CD4-positive, alpha-beta T cell treated with Interleukin-21 for 1 hour (primary cell): Measurements from ENCODE around the gene POP5.

ENCODE experiments used
- DNase-seq: peaks from one replicate; pipeline ENCODE4 v3.0.0-alpha.2; 2020

Gene POP5

DNA sequence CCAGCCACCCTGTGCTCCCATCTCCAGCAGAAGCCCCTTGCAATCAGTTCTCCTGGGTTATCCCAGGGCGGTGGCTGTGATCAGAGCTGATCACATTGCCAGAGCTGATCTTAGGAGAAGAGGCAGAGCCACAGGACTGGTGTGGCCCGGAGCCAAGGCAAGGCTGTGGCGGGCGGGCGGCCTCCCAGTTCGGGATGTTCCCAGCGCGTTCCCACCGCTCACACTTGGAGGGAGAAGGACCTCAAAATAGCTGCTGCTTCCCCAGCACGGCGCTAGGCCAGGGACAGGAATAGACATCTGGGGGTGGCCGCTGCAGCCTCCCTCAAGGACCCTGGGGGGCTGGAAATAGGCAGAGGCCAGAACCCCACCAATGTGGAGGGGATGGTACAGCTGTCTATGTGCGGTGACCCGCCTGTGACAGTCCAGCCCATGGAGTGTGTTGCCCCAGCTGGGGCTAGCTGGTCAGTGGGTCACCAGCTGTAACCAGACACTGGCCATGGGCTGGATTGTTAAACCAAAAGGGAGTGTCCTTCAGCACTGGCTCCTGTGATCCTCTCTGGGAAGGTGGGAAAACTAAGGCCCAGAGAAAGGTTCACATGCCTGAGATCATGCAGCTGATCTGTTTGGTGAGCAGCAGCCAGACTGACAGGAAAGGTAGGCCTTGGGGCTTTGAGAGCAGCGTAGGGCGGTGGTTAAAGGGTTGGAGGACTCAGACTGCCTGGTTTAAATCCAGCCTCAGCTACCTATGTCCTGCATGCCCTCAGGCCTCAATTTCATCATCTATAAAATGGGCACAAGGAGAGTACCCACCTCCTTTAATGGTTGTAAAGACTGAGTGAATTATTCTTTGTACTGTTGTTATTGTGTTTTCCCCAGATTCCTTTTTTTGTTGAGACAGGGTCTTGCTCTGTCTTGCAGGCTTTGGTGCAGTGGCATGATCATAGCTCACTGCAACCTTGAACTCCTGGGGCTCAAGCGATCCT is 8.0 kb upstream of the POP5 start:
- DNase-seq = no peak

DNA sequence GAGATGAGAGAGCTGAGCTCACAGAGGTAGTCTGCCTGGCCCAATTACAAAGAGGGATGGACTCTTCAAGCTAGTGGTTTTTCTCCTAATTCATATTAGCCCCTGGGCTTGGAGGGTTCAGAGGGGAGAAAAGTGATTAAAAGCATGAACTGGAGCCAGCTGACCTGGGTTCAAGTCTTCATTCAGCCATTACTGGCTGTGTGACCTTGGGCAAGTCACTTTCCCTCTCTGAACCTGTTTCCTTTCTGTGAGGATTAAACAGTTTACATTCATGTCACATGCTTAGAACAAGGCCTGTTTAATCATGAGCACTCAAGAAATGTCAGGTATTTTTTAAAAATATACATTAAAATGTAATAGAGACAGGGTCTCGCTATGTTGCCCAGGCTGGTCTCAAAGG is 7.2 kb upstream of the POP5 start:
- DNase-seq = no peak

DNA sequence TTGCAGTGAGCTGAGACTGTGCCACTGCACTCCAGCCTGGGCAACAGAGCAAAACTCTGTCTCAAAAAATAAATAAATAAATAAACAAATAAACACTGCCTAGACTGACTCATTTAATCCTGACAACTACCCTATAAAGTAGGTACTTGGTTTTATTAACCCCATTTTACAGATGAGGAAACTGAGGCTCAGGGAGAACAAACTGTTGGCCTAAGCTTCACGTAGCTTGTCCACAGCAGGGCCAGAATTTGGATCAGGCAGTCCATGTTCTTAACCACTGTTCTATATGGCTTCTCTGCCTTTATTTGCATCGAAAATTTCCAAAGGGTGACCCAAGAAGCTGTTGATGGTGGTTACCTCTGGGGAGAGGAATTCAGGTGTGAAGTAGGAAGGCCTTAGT is 5.7 kb upstream of the POP5 start:
- no peak for DNase-seq

DNA sequence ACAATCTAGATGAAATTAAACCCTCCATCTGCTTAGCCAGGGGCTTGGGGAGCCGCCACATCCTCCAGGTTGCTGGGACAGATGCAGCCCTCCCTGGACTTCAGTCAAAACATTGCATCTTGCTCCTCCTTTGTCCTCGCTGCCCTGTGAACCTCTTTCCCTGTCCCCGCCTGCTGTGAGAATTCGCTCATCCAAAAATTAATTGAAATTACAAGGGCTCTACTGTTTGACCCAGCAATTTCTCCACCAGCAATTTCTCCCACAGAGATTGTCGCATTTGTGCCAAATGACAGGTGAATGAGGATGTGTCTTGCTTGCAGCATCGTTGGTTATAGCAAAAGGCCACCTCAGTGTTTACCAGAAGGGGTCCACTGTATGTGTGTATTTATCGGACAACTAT is 5.0 kb upstream of the POP5 start:
- no peak for DNase-seq

DNA sequence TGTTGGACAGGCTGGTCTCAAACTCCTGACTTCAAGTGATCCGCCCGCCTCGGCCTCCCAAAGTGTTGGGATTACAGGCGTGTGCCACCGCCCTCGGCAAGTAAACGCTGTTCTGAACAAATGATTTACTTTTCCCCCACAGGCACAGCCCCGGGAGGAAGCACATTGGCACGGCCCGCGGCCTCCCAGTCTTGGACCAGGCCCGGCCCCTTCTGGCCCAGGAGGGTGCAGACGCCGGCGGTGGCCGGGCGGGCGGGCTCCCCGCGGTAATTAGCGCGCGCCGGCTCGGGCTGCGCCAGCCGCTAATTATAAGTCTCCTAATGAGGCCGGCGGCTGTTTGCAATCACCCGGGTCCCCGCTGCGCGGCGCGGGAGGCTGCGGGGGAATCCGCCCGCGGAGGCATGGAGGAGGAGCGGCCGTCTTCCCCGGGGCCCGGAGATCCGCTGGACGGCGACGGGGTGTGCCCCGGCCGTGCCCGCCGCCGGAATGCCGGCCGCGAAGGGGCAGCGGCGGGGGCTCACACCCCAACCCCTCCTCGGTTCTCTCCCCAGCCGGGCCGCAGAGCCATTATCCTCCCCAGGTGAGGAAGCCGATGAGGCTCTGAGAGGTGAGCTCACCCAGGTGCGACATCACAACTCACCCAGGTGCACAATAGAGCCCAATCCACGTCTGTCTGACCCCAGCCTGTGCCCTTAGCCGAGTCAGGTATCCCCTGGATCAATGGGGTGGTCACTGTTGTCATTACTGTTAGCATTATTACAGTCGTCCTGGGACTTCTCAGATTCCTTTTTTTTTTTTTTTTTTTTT is 3.3 kb upstream of the POP5 start:
- DNase-seq = peak; percentile 68

DNA sequence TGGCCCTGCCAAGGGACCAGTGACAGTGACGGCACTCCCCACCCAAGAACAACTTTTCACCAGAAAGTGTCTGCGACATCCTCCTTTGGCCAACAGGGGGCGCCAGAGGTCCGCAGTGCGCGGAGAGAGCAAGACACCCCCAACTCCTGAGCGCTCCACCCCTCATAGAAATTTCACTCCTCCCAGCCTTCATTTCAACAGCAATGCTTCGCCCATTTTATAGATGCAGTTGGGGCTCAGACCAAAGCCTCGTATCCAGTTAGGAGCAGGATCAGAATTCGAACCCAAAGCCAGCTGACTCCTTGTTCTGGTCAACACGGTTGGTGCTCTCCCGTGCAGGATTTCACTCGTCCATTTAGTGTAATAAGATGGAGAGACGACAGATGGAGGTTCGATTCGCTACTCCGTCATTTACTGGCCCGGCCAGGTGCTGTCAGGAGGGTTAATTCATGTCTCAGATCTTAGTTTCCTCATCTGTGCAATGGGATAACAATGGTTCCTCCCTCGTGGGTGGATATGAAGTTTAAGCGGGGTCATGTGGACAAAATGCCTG is 2.4 kb upstream of the POP5 start:
- DNase-seq = peak; percentile 83

DNA sequence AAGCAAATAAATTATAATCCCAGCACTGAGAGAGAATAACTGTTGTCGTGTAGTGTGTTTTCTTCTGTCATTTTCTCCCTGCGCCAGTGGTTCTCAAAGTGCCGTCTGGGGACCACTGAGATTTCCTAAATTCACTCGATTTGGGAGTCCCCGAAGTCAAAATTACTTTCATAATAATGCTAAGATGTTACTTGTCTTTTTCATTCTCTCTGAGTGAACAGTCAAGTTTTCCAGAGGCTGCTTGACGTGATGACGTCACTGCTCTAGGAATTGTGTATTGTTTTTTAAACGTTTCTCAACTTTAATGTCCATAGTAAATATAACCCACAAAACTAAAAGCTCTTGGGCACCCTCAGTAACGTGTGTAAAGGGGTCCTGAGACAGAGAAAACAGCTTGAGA is 796 bp upstream of the POP5 start:
- DNase-seq = no peak

DNA sequence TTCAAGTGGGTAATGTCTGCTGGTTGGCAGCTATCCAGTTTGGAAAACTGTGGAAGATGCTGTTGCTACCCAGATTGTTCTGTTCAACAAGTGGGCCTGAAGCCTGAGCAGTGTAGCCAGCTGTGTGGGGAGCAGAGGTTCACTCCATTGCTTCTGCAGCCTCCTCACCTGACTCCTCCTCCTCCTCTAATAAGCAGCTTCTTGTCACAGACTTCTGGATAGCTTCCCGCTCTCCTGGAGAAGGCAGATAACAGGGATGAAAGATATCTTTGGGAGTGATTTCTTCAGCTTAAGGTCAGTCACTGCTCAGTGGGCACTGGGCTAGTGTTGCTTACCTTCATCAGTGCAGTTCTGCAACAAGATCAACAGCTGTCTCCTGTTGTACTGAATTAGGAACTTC is 2.0 kb downstream of the POP5 start:
- DNase-seq = no peak

DNA sequence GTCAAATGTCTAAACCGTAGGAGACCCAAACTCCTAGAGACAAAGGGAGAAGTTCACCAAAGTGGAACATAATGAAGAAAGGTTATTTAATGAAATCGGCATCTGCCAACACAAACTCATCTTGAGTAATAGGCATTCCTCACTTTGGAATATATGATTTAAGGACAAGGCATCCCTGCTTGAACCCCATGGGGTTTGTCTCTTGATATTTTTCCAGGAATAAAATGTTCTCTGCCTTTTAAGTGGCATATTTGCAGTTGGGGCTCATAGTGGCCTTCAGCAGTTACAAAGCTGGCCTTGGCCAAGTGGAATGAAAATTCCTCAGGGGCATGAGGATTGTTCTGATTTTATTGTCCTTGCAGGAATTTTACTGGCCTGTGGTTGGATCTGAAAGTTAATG is 7.1 kb downstream of the POP5 start:
- no peak for DNase-seq

DNA sequence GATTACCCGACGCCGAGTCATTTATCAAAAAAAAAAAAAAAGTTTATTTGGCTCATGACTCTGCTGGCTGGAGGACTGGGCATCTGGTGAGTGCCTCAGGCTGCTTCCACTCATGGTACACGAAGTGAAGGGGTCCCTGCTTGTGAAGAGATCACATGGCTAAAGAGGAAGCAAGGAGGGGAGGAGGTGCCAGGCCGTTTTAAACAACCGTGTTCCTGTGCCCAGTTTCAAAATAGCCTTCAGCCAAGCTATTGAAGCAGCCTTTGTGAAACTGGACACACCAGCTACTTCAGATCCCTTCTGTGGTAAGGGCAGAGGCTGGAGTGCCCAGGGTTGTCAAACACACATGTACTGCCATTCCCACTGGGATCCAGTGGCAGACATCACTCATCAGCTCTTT is 7.6 kb downstream of the POP5 start:
- no peak for DNase-seq

DNA sequence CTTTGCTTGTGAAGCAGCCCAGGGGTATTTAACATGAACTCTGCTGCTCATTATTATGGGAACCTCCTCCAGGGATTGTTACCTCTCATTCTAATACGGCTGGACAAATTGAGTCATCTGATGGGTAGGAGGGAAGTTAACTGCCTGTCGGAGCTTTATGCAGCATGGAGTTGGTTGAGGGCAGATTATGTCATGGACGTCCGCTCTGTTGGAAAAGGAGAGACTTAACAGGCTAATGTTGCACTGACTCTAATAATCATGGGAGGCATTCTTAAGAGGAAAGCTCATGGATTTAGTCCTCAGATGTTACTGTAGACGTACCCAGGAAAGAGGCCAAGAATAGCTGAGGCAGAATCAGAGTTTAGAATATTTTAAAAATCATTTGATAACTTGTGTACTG is 9.9 kb downstream of the POP5 start:
- DNase-seq = no peak

DNA sequence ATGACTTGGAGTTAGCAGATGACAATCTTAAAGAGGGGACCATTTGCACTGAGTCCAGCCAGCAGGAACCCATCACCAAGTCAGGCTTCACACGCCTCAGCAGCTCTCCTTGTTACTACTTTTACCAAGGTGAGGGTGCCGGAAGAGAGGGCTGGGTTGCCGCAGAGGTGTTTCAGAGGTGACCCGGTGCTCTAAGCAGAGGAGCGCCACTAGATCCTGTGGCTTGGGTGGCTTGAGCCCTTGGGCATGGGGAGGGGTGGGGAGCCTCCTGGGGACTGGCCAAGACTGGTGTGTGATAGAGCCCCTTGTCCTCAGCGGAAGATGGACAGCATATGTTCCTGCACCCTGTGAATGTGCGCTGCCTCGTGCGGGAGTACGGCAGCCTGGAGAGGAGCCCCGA is 17.7 kb downstream of the POP5 start:
- DNase-seq = no peak

DNA sequence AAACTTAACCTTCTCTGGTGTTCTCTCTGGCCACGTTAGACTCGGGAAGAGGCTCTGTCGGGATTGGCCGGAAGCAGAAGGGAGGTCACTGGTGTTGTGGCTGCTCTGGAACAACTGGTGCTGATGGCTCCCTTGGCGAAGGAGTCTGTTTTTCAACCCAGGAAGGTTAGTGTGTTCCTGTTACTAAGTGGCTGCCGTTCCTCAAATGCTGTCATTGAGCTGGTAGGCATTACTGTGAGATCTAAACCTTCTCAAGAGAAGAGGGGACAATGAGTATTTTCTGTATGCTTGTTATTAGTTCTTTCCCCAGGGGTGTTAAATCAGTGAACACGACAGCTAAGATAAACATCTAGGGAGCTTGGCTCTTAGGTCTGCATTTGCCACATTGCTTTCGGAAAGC is 18.3 kb downstream of the POP5 start:
- DNase-seq = no peak

DNA sequence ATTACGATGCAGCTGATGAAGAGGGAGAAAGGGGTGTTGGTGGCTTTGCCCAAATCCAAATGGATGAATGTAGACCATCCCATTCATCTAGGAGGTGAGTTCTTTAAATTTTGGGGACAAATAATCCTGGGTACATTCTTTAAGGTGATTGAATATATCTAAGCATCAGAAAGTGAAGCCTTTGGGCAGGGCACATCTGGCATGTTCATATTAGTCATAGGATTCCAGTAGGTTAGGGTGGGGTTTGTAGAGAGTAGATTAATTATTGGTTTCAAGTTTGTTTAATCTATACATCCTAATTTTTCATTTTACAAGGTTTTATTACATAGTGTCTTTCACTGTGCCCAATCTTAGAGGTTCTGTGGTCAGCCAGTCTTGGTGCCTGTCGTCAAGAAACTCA is 23.6 kb downstream of the POP5 start:
- no peak for DNase-seq

DNA sequence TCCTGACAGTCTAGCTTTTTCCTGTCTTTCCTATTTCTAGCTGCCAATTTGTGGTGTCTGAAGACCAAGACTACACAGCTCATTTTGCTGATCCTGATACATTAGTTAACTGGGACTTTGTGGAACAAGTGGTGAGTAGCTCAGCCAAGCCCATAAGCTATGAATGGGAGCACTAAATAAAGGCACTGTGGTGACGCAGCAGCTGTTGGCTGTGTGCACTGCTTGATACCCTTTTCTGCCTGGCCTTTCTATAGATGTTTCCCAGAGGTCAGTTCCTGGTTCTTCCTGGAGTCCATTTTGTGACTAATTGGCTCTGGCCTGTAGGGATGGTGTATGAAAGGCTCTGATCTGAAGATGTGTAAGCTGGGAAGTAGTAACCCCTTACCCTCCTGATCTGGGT is 26.5 kb downstream of the POP5 start:
- no peak for DNase-seq

DNA sequence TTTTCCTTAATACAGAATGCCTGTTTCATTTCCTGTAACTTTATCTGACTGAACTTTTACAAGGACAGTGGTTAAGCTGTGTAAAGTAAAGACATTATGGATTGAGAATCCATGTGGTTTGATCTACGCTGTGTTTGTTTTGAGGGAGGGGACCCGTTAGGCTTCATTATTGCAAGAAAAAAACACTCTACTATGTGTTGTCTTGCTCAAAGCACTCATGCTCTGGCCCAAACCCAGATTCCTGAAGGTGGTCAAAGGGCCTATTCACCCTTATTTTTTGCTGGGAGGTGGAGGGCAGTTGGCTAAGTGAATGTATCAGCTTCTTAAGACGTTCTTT is 35.2 kb downstream of the POP5 start:
- DNase-seq = no peak

DNA sequence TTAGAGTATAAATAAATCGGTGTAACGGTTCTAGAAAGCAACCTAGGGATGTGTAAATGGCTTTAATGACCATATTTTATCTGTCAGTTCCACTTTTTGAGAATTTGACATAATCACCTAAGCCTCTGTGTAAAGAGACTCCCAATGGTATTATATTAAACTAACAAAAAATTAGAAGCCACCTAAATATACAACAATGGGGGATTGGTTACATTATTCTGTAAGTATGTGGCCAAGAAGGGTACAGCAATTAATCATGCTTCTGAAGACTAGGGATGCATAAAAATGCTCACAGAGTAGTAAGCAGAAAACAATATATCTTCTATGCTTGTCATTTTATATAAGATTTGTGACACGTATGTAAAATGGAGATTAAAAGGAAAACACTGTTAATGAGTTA is 36.5 kb downstream of the POP5 start:
- no peak for DNase-seq

DNA sequence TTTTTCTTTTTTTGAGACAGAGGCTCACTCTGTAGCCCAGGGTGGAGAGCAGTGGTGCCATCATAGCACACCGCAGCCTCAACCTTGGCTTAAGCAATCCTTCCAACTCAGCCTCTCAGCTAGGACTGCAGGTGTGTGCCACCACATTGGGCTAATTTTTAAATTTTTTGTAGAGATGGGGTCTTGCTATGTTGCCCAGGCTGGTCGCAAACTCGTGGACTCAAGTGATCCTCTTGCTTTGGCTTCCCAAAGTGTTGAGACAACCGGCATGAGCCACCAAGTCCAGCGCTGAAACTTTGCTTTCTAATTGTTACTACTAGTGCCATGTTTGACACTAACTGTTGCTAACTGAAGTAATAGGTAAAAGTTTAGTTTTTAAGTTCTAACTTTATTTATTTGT is 39.0 kb downstream of the POP5 start:
- DNase-seq = no peak

DNA sequence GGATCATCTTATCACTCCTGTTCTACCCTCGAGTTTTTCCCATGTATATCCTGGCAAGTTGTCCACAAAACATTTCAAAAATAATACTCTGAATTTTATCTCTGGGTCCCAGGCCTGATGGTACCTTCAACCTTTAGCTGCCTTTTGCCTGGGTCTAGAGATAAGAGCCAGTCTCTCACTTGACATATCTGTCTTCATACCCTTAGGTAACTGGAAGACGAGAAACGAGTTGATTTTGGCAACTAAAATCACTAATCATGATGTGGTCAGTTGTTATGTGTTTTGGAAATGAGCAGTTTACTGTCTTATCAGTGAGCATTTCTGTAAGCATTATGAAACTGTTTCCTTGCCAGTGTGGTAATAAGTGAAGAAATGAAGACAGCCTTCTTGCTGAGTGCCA is 40.8 kb downstream of the POP5 start:
- no peak for DNase-seq

DNA sequence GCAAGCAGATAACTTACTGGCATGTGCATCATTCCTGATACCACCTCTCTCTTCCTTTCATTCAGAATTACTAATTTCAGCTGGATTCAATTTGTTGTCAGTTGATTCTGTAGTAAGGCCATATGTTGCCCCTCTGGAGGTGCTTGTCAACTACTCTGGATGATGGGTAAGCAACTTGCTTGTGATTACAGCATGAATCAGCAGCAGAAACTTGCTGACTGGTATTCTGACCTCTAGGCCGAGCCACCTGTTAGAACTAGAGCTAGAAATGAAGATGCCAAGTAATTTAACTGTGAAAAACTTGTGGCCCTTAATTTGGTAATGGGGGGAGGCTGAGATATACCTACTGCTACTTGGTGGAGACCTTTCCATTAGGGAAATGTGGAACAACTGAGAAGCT is 41.9 kb downstream of the POP5 start:
- DNase-seq = no peak

DNA sequence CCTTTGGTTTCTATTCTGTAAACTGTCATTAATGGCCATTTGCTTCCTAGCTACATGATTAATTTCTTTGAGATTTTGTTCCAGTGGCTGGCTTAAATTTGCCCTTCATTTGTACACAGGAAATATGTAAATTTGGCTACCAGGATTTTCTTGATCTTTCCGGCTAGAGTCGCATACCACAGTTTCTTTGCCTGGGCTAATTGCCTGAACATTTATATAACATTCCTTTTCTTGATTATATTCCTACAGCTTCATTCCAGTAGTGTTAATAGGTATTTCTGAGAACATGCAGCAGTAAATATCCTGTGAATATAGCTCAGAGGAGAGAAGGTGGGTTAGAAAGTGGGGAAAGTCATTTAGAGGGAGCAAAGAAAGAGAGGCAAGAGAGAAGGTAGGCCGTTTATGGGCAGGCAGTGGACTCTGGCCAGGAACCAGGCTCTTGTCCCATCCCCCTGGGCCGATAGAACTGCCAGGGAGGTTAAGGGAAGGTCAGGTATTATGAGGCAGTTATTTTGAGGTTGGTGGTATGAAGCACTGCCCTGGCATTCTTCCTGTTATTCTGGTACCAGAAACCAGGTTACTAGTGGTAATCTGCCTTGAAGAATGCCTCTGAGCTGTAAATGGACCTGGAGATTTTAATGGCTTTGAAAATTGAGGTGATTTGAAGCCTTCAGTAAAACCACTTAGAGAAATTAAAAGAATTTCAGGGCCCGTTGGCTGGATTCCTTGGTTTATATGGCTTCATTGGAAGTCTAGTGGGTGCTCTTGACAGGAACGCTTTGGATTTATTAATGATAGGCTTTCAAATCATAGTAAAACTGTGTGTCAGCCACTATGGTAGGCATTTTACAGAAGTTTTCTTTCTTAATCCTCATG is 42.7 kb downstream of the POP5 start:
- no peak for DNase-seq

DNA sequence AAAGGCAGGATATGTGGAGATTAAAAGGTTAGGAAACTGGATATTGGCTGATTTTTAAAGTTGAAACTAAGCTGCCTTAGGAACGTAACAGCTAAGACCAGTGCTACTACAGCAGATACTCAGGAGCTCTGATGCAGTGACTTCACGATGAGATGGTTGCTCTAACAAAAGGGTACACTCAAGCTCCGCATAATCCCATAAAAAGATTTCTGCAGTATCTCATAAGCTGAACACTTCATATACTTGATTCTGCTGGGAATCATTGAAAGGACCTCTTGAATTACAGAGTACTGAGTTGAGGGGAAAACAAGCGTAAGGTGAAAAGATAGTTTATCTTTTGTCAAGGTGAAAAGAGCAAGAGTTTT is 43.4 kb downstream of the POP5 start:
- no peak for DNase-seq
